Ecto neural progenitor cell (in vitro differentiated cells): ENCODE measurements around the gene TBCEL.
"Not testable (repeated sequence)": the region's sequence is repeated elsewhere in the genome, so short reads cannot be mapped to it uniquely, and the experiment has no call there.

Source experiments
- DNase-seq: peaks from one replicate; pipeline ENCODE4 v3.0.0-alpha.2; 2018; ENCODE audit warnings: low spot score

TBCEL gene

GRCh38 chr11:121029153-121029552 is 5.3 kb downstream of the TBCEL start:
- DNase-seq: no peak

- no peak for DNase-seq
Measured at GRCh38 chr11:121029813-121030445, 6.0 kb downstream of the TBCEL start.

GRCh38 chr11:121031167-121031566 is 7.3 kb downstream of the TBCEL start:
- DNase-seq: no peak

- not testable (repeated sequence) for DNase-seq
Measured at GRCh38 chr11:121031648-121032047, 7.7 kb downstream of the TBCEL start.

- DNase-seq: no peak
Measured at GRCh38 chr11:121032546-121032945, 8.6 kb downstream of the TBCEL start.

GRCh38 chr11:121033635-121034034 is 9.7 kb downstream of the TBCEL start:
- DNase-seq: no peak

GRCh38 chr11:121035169-121035755 is 11.4 kb downstream of the TBCEL start:
- no peak for DNase-seq

- no peak for DNase-seq
Measured at GRCh38 chr11:121035780-121036179, 11.9 kb downstream of the TBCEL start.

GRCh38 chr11:121037016-121037415 is 13.1 kb downstream of the TBCEL start:
- no peak for DNase-seq

- DNase-seq: no peak
Measured at GRCh38 chr11:121038648-121039409, 14.9 kb downstream of the TBCEL start.

GRCh38 chr11:121039971-121040613 is 16.2 kb downstream of the TBCEL start:
- no peak for DNase-seq

GRCh38 chr11:121040614-121041002 is 16.7 kb downstream of the TBCEL start:
- no peak for DNase-seq

GRCh38 chr11:121041072-121041471 is 17.2 kb downstream of the TBCEL start:
- DNase-seq: no peak

- DNase-seq: no peak
Measured at GRCh38 chr11:121042296-121042695, 18.4 kb downstream of the TBCEL start.

- DNase-seq: no peak
Measured at GRCh38 chr11:121047926-121048325, 24.0 kb downstream of the TBCEL start.

GRCh38 chr11:121048464-121049233 is 24.7 kb downstream of the TBCEL start:
- DNase-seq: no peak

- no peak for DNase-seq
Measured at GRCh38 chr11:121053244-121053643, 29.3 kb downstream of the TBCEL start.

GRCh38 chr11:121054266-121054665 is 30.4 kb downstream of the TBCEL start:
- no peak for DNase-seq

GRCh38 chr11:121055076-121055475 is 31.2 kb downstream of the TBCEL start:
- no peak for DNase-seq

- DNase-seq: no peak
Measured at GRCh38 chr11:121057922-121058321, 34.0 kb downstream of the TBCEL start.

- DNase-seq: no peak
Measured at GRCh38 chr11:121058941-121059340, 35.0 kb downstream of the TBCEL start.

GRCh38 chr11:121059605-121060004 is 35.7 kb downstream of the TBCEL start:
- DNase-seq: no peak
